Muscle of arm (tissue), 14 donors: ENCODE results near the gene TNFSF9. TPM values are rescaled to one million over a fixed set of nuclear protein-coding genes. Genes with fewer than 3 reads are reported as not detected.

Source experiments
- DNase-seq: peaks from one replicate; pipeline ENCODE4 v3.0.0-alpha.2; 2013
- long read RNA-seq, 11 donors: transcript quantifications; one replicate each; lab custom pipeline, GENCODE V29; 2026
- polyA plus RNA-seq, 12 donors: library from polyadenylated mRNA; unstranded; fragments of 120-200 nt; gene quantifications; one replicate each; pipeline ENCODE4 v1.2.1, GENCODE V29; 2013; ENCODE audit not compliant: insufficient read length in 12 of 12

Gene TNFSF9
- 1 to 10 TPM in 5 of 12 donors, under 1 TPM in 5, not detected in 2; 0.22 to 2.0 (median 1.0) TPM for polyA plus RNA-seq
- long read RNA-seq, donor 1 = 0 reads
- long read RNA-seq, donor 2 = 0 reads
- long read RNA-seq, donor 3 = 0 reads
- long read RNA-seq, donor 4 = 0 reads
- long read RNA-seq, donor 5, partial matches to known transcripts = 0 of 2 reads
- long read RNA-seq, donor 5, other reads (novel, unspliced or antisense) = 0 of 2 reads
- long read RNA-seq, donor 6 = 0 reads
- long read RNA-seq, donor 7 = 0 reads
- long read RNA-seq, donor 8, partial matches to known transcripts = 0 of 1 reads
- long read RNA-seq, donor 8, other reads (novel, unspliced or antisense) = 0 of 1 reads
- long read RNA-seq, donor 9, partial matches to known transcripts = 0 of 1 reads
- long read RNA-seq, donor 9, other reads (novel, unspliced or antisense) = 0 of 1 reads
- long read RNA-seq, donor 10 = 0 reads
- long read RNA-seq, donor 11 = 0 reads

- peak; percentile 92 for DNase-seq
These were observed at the start of gene TNFSF9 for GRCh38 chr19:6530386-6531162. TSS of gene TNFSF9 (plus strand) at chr19:6531026. CDS start at chr19:6531037, 11 bp downstream.

- DNase-seq = no peak
These were observed 49.1 kb upstream of the TNFSF9 start, which contains the start of gene DENND1C for GRCh38 chr19:6481541-6482342. TSS of gene DENND1C (minus strand) at chr19:6481787. CDS start at chr19:6481695, 92 bp downstream.

GRCh38 chr19:6482343-6482686 is 48.5 kb upstream of the TNFSF9 start:
- DNase-seq = no peak

- DNase-seq = no peak
These were observed 47.6 kb upstream of the TNFSF9 start for GRCh38 chr19:6483235-6483634.

GRCh38 chr19:6484230-6484629 is 46.6 kb upstream of the TNFSF9 start:
- DNase-seq = no peak

- no peak for DNase-seq
These were observed 46.0 kb upstream of the TNFSF9 start for GRCh38 chr19:6484831-6485230.

GRCh38 chr19:6489278-6490061 is 41.4 kb upstream of the TNFSF9 start:
- DNase-seq = no peak

- DNase-seq = no peak
These were observed 40.7 kb upstream of the TNFSF9 start for GRCh38 chr19:6490134-6490533.

- DNase-seq = no peak
These were observed 38.8 kb upstream of the TNFSF9 start for GRCh38 chr19:6491802-6492592.

GRCh38 chr19:6494438-6495036 is 36.3 kb upstream of the TNFSF9 start:
- DNase-seq = no peak

- no peak for DNase-seq
These were observed 34.9 kb upstream of the TNFSF9 start for GRCh38 chr19:6495947-6496346.

GRCh38 chr19:6498294-6499036 is 32.4 kb upstream of the TNFSF9 start:
- DNase-seq = no peak

- no peak for DNase-seq
These were observed 31.6 kb upstream of the TNFSF9 start for GRCh38 chr19:6499052-6499790.

- no peak for DNase-seq
These were observed 29.7 kb upstream of the TNFSF9 start for GRCh38 chr19:6500837-6501739.

- no peak for DNase-seq
These were observed 28.8 kb upstream of the TNFSF9 start, which contains the start of gene TUBB4A for GRCh38 chr19:6501740-6502648. TSS of gene TUBB4A (minus strand) at chr19:6502309. CDS start at chr19:6502212, 97 bp downstream.
